C4-2B (cell line): ENCODE data around the gene CX3CL1.

Experiments used
- H3K27ac ChIP-seq: fragments of 450-650 bp; 2 replicates; pipeline ENCODE4 v1.5.1; 2017
- CTCF ChIP-seq: fragments of 450-650 bp; conservative IDR thresholded peaks from 2 replicates; pipeline ENCODE4 v1.5.1; 2017; ENCODE audit warnings: mild to moderate bottlenecking
- ZFX ChIP-seq: fragments of 450-650 bp; IDR thresholded peaks from 2 replicates; pipeline ENCODE4 v1.6.1; 2017

The CX3CL1 gene

GRCh38 chr16:57423152-57423551, 50.9 kb downstream of the CX3CL1 start:
- no peak overlapping the region for H3K27ac ChIP-seq
- no peak for TF ChIP-seq CTCF
- no peak for TF ChIP-seq ZFX

- no peak for TF ChIP-seq ZFX
- TF ChIP-seq CTCF, result no peak
- no peak overlapping the region for H3K27ac ChIP-seq
Observed at GRCh38 chr16:57424583-57424982, 52.3 kb downstream of the CX3CL1 start.

GRCh38 chr16:57426356-57426755, 54.1 kb downstream of the CX3CL1 start:
- no peak for TF ChIP-seq CTCF
- TF ChIP-seq ZFX, result no peak
- no peak overlapping the region for H3K27ac ChIP-seq

GRCh38 chr16:57427307-57427706, 55.0 kb downstream of the CX3CL1 start:
- no peak for TF ChIP-seq CTCF
- no peak for TF ChIP-seq ZFX
- no peak overlapping the region for H3K27ac ChIP-seq

GRCh38 chr16:57427824-57428223, 55.5 kb downstream of the CX3CL1 start:
- H3K27ac ChIP-seq, result no peak overlapping the region

GRCh38 chr16:57430955-57431354, 58.7 kb downstream of the CX3CL1 start:
- TF ChIP-seq CTCF, result no peak
- TF ChIP-seq ZFX, result no peak

More at GRCh38 chr16:57427824-57428223, 55.5 kb downstream of the CX3CL1 start:
- TF ChIP-seq CTCF (no peak), ZFX (no peak)

GRCh38 chr16:57432505-57432904, 60.2 kb downstream of the CX3CL1 start:
- no peak for TF ChIP-seq ZFX
- H3K27ac ChIP-seq, result no peak overlapping the region

More at GRCh38 chr16:57430955-57431354, 58.7 kb downstream of the CX3CL1 start:
- no peak overlapping the region for H3K27ac ChIP-seq

- H3K27ac ChIP-seq, result no peak overlapping the region
- TF ChIP-seq CTCF, result no peak
- no peak for TF ChIP-seq ZFX
Observed at GRCh38 chr16:57432989-57433388, 60.7 kb downstream of the CX3CL1 start.
